Lower lobe of right lung (tissue), 2 donors: ENCODE measurements around the gene SORL1. TPM values are rescaled to one million over a fixed set of nuclear protein-coding genes. Genes with fewer than 3 reads are reported as not detected.

Source experiments
- ATAC-seq, 2 donors: fragments of 200-7000 bp; cut with Tn5 transposase; one replicate each; pipeline ENCODE4 v1.9.1; 2020 to 2022; ENCODE audit warnings: mild to moderate bottlenecking in 2 of 2, moderate library complexity in 2 of 2
- DNase-seq: peaks from one replicate; pipeline ENCODE4 v3.0.0-alpha.2; 2020
- H3K27ac ChIP-seq: fragments of 200-600 bp; one replicate; pipeline ENCODE4 v1.8.0; 2022
- H3K27me3 ChIP-seq: fragments of 200-600 bp; one replicate; pipeline ENCODE4 v1.8.0; 2022; ENCODE audit warnings: low read depth
- H3K36me3 ChIP-seq: fragments of 200-600 bp; one replicate; pipeline ENCODE4 v1.8.0; 2022; ENCODE audit warnings: mild to moderate bottlenecking
- H3K4me1 ChIP-seq: fragments of 200-600 bp; one replicate; pipeline ENCODE4 v1.8.0; 2022
- H3K4me3 ChIP-seq: fragments of 200-600 bp; one replicate; pipeline ENCODE4 v1.8.0; 2022; ENCODE audit warnings: mild to moderate bottlenecking
- H3K9me3 ChIP-seq: fragments of 200-600 bp; one replicate; pipeline ENCODE4 v1.8.0; 2022
- intact Hi-C: fragments of 100-400 bp; cut with DNase I; formaldehyde crosslinking; loops from one replicate; pipeline ENCODE4 v1.11.0; 2022
- total RNA-seq: library from RNA; stranded (reverse); fragmentation: NEBNext Ultra II Directional; extraction: Animal tissue kit (Norgen Biotek cat#: 25700); gene quantifications from one replicate; pipeline ENCODE4 v1.2.1, GENCODE V29; 2021
- TF ChIP-seq, protein P1 (sequence below): fragments of 200-600 bp; IDR thresholded peaks from one replicate; pipeline ENCODE4 v1.8.0; 2022; ENCODE audit warnings: antibody characterized with exemption, mild to moderate bottlenecking
- donor health status: DM: no; HTN: yes; CAD: no; lungs with severe emphysema.

SORL1 gene
- total RNA-seq, 1 donor from 2014 or later: 74.0 TPM

DNA sequence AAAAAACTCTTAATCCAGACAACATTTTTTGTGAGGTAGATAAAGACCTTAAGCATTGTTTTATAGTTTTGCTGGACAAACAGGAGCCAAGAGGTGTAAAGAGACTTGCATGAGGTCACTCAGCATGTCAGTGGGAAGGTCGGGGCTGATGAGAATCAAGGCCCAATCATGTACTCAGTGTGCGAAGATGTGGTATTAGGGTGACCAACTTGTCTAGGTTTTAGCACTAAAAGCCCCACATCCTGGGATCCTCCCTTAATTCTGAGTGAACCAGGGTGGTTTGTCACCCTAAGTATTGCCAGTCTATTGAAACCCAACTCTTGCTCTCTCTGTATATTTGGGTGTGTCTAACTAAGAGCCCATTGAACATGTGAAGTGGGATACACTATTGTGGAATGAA is 20.2 kb downstream of the SORL1 start:
- Histone ChIP-seq H3K27ac (no peak overlapping the region), H3K4me3 (no peak overlapping the region), H3K4me1 (peaks cover 12% of the 10 kb centered on the region), H3K27me3 (no peaks in the 10 kb centered on the region), H3K36me3 (peaks cover 7% of the 10 kb centered on the region), H3K9me3 (no peaks in the 10 kb centered on the region)
- no peak for ATAC-seq
- TF ChIP-seq, protein P1, sequence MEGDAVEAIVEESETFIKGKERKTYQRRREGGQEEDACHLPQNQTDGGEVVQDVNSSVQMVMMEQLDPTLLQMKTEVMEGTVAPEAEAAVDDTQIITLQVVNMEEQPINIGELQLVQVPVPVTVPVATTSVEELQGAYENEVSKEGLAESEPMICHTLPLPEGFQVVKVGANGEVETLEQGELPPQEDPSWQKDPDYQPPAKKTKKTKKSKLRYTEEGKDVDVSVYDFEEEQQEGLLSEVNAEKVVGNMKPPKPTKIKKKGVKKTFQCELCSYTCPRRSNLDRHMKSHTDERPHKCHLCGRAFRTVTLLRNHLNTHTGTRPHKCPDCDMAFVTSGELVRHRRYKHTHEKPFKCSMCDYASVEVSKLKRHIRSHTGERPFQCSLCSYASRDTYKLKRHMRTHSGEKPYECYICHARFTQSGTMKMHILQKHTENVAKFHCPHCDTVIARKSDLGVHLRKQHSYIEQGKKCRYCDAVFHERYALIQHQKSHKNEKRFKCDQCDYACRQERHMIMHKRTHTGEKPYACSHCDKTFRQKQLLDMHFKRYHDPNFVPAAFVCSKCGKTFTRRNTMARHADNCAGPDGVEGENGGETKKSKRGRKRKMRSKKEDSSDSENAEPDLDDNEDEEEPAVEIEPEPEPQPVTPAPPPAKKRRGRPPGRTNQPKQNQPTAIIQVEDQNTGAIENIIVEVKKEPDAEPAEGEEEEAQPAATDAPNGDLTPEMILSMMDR: no peak
- intact Hi-C loops: no loop called here
- DNase-seq: no peak

DNA sequence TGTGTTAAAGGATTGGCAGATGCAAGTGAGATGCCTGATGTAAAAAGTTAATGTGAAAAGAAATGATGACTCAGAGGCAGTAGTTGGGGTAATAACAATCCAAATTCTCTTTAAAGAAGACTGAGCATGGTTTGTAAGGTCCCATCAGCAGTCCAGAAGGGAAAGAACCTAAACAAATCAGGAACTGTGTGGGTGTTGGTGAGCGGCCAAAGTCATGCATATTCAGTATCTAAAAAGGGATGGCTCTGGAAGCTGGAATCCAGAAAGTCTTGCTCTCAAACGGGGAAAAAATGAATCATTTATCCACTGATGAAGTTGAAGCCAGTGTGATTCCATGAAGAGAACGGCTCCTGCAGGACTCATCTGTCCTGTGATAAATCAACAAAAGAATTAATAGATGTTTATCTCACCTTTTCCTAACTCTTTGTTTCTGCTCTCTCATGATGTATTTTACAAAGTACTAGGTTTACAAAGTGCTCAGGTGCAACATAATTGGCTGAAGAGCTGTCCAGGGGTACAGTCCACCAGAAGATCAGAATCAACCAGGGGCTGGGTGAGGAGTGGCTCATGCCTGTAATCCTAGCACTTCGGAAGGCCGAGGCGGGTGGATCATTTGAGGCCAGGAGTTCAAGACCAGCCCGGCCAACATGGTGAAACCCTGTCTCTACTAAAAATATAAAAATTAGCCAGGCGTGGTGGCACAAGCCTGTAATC is 21.1 kb downstream of the SORL1 start:
- ATAC-seq: no peak
- H3K36me3 ChIP-seq: peaks cover 7% of the 10 kb centered on the region
- peaks cover 3% of the 10 kb centered on the region for H3K4me1 ChIP-seq
- H3K27ac ChIP-seq: no peak overlapping the region
- TF ChIP-seq, protein P1: no peak
- H3K27me3 ChIP-seq: no peaks in the 10 kb centered on the region
- DNase-seq: no peak
- intact Hi-C loops: no loop called here
- no peaks in the 10 kb centered on the region for H3K9me3 ChIP-seq
- H3K4me3 ChIP-seq: no peak overlapping the region

DNA sequence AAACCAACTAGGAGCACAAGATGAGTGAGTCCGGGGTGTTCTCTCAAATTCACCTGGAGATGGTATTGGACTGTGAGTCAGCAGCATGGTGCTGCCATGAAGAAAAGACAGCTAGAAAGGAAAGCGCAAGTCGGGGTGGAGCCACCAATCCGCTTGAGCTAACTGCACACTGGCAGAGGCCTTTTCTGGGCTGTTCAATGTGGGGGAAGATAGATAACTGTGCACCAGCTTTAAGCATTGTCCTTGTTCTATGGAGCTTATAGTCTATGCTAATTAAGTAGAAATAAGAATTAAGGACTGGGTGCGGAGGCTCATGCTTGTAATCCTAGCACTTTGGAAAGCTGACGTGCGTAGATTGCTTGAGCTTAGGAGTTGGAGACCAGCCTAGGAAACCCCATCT is 22.6 kb downstream of the SORL1 start:
- intact Hi-C loops: no loop called here
- no peak for ATAC-seq
- H3K36me3 ChIP-seq: peaks cover 7% of the 10 kb centered on the region
- no peaks in the 10 kb centered on the region for H3K27me3 ChIP-seq
- no peaks in the 10 kb centered on the region for H3K9me3 ChIP-seq
- no peak overlapping the region for H3K27ac ChIP-seq
- DNase-seq: no peak
- TF ChIP-seq, protein P1: no peak
- no peak overlapping the region for H3K4me3 ChIP-seq
- H3K4me1 ChIP-seq: peaks cover 3% of the 10 kb centered on the region

DNA sequence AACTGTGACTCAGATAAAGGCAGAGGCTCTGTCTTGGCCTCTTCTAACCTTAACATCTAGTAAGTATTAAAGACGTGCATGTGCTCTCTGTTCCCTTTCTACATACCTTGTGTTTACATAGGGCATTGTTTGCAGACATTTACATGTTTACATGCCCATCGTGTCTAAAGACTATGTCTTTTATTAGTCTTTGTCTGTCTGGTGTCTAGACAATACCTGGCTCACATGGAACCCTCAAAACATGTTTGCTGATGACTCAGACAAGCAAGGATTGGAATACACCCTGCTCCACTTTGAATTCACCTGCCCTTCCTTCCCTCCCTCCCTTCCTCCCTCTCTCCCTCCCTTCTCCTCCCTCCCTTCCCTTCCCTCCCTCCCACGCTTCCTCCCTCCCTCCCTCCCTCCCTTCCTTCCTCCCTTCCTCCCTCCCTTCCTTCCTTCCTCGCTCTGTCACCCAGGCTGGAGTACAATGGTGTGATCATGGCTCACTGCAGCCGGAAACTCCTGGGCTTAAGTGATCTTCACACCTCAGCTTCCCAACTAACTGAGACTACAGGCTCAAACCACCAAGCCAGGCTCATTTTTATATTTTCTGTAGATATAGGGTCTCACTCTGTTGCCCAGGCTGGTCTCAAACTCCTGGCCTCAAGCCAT is 24.4 kb downstream of the SORL1 start:
- intact Hi-C loops: no loop called here
- H3K9me3 ChIP-seq: no peaks in the 10 kb centered on the region
- no peak for DNase-seq
- H3K4me1 ChIP-seq: peaks cover 6% of the 10 kb centered on the region
- no peaks in the 10 kb centered on the region for H3K27me3 ChIP-seq
- ATAC-seq: no peak
- H3K4me3 ChIP-seq: no peak overlapping the region
- H3K27ac ChIP-seq: no peak overlapping the region
- no peaks in the 10 kb centered on the region for H3K36me3 ChIP-seq
- TF ChIP-seq, protein P1: no peak

DNA sequence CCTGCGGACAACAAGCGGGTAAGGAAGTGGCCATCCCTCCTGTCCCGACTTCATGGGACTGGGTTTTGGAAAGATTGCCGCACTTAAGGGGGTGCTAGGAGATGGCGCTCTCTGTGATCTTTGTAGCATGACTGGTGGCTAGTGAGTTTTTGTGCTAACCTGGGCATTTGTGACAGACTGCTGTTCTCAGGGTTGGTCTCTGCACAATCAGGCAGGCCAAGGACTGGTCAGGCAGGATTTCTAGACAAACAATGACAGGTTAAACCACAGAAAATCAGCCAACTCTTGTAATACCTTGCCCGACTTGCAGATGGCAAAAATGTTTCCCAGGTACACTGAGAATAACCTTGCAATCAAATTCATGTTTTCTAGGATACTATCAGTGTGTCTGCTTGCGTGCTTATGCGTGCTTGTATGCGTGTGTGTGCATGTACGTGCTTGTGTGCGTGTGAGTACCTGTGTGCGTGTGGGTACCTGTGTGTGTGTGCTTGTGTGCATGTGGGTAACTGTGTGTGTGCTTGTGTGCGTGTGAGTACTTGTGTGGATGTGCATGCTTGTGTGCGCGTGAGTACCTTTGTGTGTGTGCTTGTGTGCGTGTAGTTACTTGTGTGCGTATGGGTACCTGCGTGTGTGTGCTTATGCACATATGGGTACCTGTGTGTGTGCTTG is 26.2 kb downstream of the SORL1 start:
- no peaks in the 10 kb centered on the region for H3K27me3 ChIP-seq
- no peaks in the 10 kb centered on the region for H3K36me3 ChIP-seq
- intact Hi-C loops: no loop called here
- TF ChIP-seq, protein P1: no peak
- H3K4me3 ChIP-seq: no peak overlapping the region
- DNase-seq (no peak), ATAC-seq (peak in 1 of 2 donors; percentile 64)
- no peaks in the 10 kb centered on the region for H3K9me3 ChIP-seq
- no peak overlapping the region for H3K27ac ChIP-seq
- peaks cover 15% of the 10 kb centered on the region for H3K4me1 ChIP-seq
